ENCODE data around the gene CER1. TPM values are rescaled to one million over a fixed set of nuclear protein-coding genes. Genes with fewer than 3 reads are reported as not detected.

CER1 gene
- total RNA-seq, 1 donor from 2014 or later: 0.30 TPM

Other genes starting within 250 kb of the CER1 start
- 27.6 TPM for gene ZDHHC21, start 29.3 kb downstream of the CER1 start, total RNA-seq
- gene FREM1, start 187.7 kb upstream of the CER1 start, total RNA-seq: 30.9 TPM